GM10266 (cell line): ENCODE data around the gene KIF25.

Experiments used
- DNase-seq: peaks from one replicate; pipeline ENCODE4 v3.0.0; 2012; ENCODE audit errors: extremely low spot score
- TF ChIP-seq, protein P1 (sequence below): IDR thresholded peaks from 2 replicates; pipeline ENCODE4 v1.5.1; 2012; ENCODE audit warnings: mild to moderate bottlenecking, low read depth; ENCODE audit not compliant: control insufficient read depth, insufficient read depth; ENCODE audit errors: missing control alignments

The KIF25 gene

DNA sequence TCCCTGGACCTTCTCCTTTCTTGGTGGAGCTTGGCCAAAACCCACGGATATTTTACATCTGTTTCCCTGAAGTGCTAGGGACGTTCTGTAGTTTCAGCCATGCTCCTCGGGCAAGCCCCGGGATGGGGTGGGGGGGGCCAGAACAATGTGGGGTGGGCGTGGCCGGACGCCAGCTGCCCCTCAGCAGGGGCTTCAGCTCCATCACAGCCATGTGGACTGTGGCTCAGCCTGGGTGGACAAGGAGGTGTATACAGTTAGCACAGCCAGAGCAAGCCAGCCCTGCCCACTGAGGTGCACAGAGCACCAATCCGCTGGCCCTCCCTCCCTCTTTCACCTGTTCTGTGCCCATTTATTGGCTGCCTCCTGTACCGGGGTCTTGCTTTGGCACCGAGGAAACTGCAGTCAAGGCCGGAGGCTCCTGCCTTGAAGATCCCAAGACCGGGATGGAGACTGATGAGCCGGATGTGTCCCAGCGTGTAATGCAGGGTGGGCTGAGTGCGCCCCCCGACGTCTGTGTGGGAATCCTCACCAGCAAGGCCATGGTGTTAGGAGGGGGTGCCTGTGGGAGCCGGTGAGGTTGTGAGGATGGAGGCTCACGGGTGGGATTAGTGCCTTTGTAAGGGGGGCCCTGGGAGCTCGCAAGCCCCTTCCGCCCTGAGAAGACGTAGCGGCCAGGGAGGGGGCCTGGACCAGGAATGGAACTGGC lies 53.6 kb downstream of the KIF25 start:
- TF ChIP-seq, protein P1, sequence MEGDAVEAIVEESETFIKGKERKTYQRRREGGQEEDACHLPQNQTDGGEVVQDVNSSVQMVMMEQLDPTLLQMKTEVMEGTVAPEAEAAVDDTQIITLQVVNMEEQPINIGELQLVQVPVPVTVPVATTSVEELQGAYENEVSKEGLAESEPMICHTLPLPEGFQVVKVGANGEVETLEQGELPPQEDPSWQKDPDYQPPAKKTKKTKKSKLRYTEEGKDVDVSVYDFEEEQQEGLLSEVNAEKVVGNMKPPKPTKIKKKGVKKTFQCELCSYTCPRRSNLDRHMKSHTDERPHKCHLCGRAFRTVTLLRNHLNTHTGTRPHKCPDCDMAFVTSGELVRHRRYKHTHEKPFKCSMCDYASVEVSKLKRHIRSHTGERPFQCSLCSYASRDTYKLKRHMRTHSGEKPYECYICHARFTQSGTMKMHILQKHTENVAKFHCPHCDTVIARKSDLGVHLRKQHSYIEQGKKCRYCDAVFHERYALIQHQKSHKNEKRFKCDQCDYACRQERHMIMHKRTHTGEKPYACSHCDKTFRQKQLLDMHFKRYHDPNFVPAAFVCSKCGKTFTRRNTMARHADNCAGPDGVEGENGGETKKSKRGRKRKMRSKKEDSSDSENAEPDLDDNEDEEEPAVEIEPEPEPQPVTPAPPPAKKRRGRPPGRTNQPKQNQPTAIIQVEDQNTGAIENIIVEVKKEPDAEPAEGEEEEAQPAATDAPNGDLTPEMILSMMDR, result no peak
- no peak for DNase-seq

DNA sequence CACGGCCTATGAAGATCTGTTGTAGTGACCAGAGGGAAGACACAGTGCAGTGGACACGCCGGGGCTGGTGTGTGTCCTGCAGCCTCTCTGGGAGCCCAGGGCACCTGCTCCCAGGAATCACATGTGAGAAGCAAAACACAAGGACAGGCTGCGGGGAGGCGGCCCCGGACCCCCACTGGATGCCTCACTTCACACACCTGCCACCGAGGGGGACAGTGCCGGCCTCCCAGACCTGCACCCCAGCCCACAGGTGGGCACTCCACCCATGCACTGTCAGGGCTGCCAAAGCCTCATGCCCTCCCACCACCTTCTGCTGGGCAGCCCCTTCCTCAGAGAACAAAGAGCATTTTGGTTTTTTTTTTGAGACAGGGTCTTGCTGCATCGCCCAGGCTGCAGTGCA lies 54.2 kb downstream of the KIF25 start:
- no peak for DNase-seq
- TF ChIP-seq, protein P1, result no peak

DNA sequence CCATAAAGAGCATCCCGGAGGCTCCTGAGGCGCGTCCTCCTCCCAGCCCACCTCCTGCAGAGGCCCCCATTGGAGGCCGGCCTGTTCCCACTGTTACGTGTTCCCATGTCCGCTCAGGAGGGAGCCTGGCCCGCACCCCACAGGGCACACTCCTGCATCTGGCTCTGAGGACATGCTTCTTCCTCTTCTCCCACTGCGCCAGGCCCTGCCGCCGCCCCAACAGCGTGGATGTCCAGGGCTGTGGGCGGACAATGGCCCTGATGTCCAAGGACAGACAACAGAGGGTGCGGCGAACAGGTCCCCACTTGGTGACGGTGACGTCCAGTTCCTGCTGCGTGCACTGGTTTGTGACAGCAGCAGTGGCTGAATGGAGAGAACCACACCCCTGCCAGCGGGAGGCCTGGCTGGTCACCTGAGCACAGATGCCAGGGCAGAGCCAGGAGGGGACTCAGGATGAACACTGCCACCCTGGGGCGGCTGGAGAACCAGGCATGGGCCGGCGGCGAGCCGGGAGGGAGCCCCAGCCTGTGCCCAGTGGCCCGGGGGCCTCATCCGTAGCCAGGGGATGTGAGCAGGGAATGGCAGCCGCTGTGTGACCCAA lies 54.9 kb downstream of the KIF25 start:
- TF ChIP-seq, protein P1, result no peak

DNA sequence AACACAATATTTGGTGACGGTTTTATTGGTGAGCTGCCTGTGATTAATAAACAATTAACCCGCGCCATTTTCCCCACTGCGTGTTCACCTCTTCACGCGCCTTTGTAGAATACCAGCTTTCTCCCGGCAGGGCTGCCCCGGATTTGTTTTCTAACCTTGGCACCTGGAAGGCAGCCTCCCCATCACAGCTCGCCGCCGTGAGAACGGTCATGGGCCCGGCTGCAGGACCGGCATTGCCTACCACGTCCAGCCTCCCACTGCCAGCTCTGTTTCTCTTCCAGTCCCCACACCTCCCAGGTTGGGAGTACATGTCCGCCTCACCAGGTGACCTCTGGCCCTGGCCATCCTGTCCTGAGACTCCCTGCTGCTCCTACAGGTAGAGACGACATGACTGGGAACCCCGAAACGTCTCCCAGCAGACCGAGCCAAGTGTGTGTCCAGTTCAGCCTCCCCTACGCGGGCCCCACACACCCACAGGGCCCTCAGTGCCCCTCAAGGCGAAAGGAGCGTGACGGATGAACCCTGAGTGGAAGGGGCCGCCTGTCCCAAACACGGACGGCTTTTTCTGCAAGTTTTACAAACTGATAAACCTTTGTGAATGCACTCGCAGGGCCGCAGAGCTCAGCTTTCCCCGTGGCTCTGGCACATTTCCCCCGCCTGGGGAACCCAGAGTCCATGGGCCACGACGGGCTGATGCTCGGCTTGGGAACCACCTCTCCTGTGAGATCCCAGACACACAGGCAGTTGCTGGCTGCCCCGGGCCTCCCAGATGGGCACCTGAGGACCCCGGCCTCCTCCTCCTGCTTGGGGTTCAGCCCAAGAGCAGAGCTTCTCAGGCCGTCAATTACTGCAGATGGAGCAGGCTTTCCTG lies 55.9 kb downstream of the KIF25 start:
- DNase-seq, result no peak
- TF ChIP-seq, protein P1, result no peak

More for the DNA sequence above, 54.9 kb downstream of the KIF25 start:
- DNase-seq, result no peak

DNA sequence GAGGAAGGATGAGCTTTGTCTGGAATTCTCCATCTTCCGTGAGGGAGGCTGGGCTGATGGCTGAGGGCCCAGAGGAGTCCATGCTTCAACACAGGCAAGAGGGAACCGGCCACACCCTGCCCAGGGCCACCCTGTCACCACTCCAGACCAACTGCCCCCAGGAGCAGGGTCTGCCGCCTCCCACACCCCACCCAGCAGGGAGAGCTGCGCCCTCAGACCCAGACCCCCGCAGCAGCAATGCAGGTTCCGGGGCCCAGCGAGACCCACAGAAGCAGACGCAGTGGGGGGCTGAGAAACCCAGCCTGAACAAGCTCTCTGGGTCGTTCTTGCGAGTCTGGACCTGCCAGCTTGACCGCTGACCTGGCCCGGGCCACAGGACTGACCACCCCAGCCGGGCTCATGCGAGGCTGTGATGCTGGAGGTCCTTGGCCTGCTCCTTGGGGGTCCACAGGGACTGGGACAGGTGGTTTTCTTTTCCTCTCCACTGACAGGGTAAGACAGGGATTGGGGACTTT lies 56.5 kb downstream of the KIF25 start:
- DNase-seq, result no peak
- TF ChIP-seq, protein P1, result no peak

DNA sequence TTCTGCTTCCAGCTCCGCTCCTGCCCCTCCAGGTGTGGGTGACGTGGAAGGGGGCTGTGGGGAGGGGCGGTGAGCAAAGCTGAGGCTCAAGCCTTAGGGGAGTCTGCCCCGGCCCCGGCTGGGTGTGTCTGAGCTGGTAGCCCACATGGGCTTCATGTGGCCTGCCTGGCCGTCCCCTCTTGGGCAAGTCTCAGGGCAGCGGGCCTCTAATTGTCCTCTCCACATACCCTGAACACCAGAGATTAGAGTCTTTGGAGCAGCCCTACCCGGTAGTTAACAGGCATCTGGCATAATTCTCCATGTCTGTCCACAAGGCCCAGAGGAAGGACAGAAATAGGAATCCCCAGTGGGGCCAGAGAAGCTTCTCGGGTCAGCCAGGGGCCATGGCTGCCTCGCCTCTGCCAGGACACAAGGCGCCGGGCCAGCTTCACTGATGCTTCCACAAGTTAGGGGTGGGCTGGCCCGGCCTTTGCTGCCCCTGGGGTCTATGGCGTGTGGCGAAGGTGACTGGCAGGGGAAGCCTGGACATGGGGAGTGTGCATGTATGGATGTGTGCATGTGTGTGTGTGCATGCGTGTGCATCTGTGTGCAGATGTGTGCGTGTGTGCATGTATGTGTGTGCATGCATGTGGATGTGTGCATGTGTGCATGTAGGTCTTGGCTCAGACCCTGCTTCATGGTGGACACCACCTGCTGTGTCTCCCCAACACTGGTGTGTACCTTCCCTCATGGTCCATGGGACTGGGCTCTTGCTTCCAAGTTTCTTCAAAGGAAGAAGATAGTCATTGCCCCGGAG lies 57.5 kb downstream of the KIF25 start:
- DNase-seq, result no peak
- TF ChIP-seq, protein P1, result no peak
